T-helper 2 cell treated with Interferon-gamma antibody and Interleukin-4, amounts not matched to agents 5 μg/mL and 100 μg/mL, for 36 hours (primary cell): ENCODE data around the gene AKAP5.
"Not testable (repeated sequence)": the region's sequence is repeated elsewhere in the genome, so short reads cannot be mapped to it uniquely, and the experiment has no call there.

Experiments used
- DNase-seq: peaks from one replicate; pipeline ENCODE4 v3.0.0; 2021; ENCODE audit warnings: low spot score
- H3K27ac Mint-ChIP-seq: one replicate; pipeline ENCODE4 v1.8.0; 2021; ENCODE audit warnings: mild to moderate bottlenecking, mixed read lengths
- H3K27me3 Mint-ChIP-seq: one replicate; pipeline ENCODE4 v1.8.0; 2021; ENCODE audit warnings: low read depth, mixed read lengths
- H3K36me3 Mint-ChIP-seq: one replicate; pipeline ENCODE4 v1.8.0; 2021; ENCODE audit warnings: low read depth, mixed read lengths
- H3K4me1 Mint-ChIP-seq: one replicate; pipeline ENCODE4 v1.8.0; 2021; ENCODE audit warnings: low read depth, mixed read lengths
- H3K4me3 Mint-ChIP-seq: one replicate; pipeline ENCODE4 v1.8.0; 2022; ENCODE audit warnings: mild to moderate bottlenecking, moderate library complexity, mixed read lengths
- H3K9me3 Mint-ChIP-seq: one replicate; pipeline ENCODE4 v1.8.0; 2021; ENCODE audit warnings: mixed read lengths

The AKAP5 gene

DNA sequence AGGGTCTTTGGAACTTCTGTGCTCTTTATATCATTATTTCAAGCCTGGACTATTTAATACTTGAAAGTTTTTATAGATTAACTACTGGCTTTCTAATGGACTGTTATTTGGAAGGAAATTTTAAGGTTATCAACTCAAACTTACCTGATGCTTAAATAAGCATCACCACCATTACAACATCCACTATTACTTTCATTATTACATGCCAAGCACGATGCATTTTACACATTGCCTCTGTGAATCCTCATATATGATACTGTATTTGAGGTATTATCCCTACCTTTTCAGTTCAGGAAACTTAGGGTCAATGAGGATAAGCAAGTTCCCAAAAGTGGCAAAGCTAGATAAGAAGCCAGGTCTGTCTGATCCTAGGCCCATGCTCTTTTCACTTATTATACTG lies 51.7 kb downstream of the AKAP5 start:
- H3K27me3 Mint-ChIP-seq, result no peaks in the 10 kb centered on the region
- no peak overlapping the region for H3K27ac Mint-ChIP-seq
- H3K4me1 Mint-ChIP-seq, result peaks cover 26% of the 10 kb centered on the region
- peaks cover 6% of the 10 kb centered on the region for H3K36me3 Mint-ChIP-seq
- no peaks in the 10 kb centered on the region for H3K9me3 Mint-ChIP-seq
- no peak for DNase-seq
- no peak overlapping the region for H3K4me3 Mint-ChIP-seq

GRCh38 chr14:64517667-64518066 lies 52.4 kb downstream of the AKAP5 start:
- H3K27ac Mint-ChIP-seq, H3K9me3 Mint-ChIP-seq, H3K36me3 Mint-ChIP-seq, H3K27me3 Mint-ChIP-seq, DNase-seq, H3K4me3 Mint-ChIP-seq: not testable (repeated sequence)
- peaks cover 20% of the 10 kb centered on the region for H3K4me1 Mint-ChIP-seq

- Mint-ChIP-seq H3K27me3 (no peaks in the 10 kb centered on the region), H3K36me3 (peaks cover 6% of the 10 kb centered on the region), H3K27ac (no peak overlapping the region), H3K9me3 (no peaks in the 10 kb centered on the region), H3K4me1 (peaks cover 20% of the 10 kb centered on the region), H3K4me3 (no peak overlapping the region)
- DNase-seq, result no peak
Observed at GRCh38 chr14:64518229-64518628, 52.9 kb downstream of the AKAP5 start.

DNA sequence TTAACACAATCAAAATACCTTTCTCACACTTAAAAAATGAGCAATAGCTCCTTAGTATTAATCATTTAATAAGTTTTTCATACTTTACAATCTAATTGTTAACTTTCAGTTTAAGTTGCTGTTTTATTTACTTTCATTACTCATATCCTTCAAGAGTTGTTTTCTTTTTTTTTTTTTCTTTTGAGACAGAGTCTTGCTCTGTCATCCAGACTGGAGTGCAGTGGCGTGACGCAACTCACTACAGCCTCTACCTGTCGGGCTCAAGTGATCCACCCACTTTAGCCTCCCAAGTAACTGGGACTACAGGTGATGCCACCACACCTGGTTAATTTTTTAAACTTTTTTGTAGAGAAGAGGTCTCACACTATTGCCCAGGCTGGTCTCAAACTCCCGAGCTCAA lies 55.4 kb downstream of the AKAP5 start:
- Mint-ChIP-seq H3K27ac (no peak overlapping the region), H3K36me3 (peaks cover 13% of the 10 kb centered on the region), H3K4me3 (no peak overlapping the region), H3K27me3 (no peaks in the 10 kb centered on the region), H3K4me1 (peaks cover 17% of the 10 kb centered on the region), H3K9me3 (no peaks in the 10 kb centered on the region)
- no peak for DNase-seq

DNA sequence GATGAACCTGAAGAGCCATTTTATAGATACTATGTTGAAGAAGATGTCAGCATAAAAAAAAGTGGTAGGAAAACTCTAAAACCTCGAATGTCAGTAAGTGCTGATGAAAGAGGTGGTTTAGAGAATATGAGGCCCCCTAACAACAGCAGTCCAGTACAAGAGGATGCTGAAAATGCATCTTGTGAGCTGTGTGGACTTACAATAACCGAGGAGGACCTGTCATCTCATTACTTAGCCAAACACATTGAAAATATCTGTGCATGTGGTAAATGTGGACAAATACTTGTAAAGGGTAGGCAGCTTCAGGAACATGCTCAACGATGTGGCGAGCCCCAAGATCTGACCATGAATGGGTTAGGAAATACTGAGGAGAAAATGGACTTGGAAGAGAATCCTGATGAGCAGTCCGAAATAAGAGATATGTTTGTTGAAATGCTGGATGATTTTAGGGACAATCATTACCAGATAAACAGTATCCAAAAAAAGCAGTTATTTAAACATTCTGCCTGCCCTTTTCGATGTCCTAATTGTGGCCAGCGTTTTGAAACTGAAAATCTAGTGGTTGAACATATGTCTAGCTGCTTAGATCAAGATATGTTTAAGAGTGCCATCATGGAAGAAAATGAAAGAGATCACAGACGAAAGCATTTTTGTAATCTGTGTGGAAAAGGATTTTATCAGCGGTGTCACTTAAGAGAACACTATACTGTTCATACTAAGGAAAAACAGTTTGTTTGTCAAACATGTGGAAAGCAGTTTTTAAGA lies 57.5 kb downstream of the AKAP5 start:
- H3K27ac Mint-ChIP-seq, result no peak overlapping the region
- H3K4me3 Mint-ChIP-seq, result no peak overlapping the region
- no peaks in the 10 kb centered on the region for H3K9me3 Mint-ChIP-seq
- DNase-seq, result no peak
- H3K4me1 Mint-ChIP-seq, result peaks cover 10% of the 10 kb centered on the region
- H3K27me3 Mint-ChIP-seq, result no peaks in the 10 kb centered on the region
- peaks cover 19% of the 10 kb centered on the region for H3K36me3 Mint-ChIP-seq
